ENCODE measurements around the gene SYNGR3.

GRCh38 chr16:1978476-1979120 lies 11.2 kb upstream of the SYNGR3 start:
- no peak for TF ChIP-seq CTCF (IDR thresholded peaks at IDR 0.05; ENCODE audit: low read length)
- no peak for TF ChIP-seq EZH2phosphoT487 (IDR thresholded peaks at IDR 0.05; ENCODE audit: low read length)
- no peak for TF ChIP-seq EZH2 (optimal IDR thresholded peaks at IDR 0.05; ENCODE audit: low read depth, low read length)

All from MM.1S (cell line).